Activated CD4-positive, alpha-beta T cell treated with anti-CD3 and anti-CD28 coated beads, Interleukin-2, amount 50 U/mL, for 24 hours (primary cell): ENCODE data around the gene ZMYND8.
"Not testable (repeated sequence)": the region's sequence is repeated elsewhere in the genome, so short reads cannot be mapped to it uniquely, and the experiment has no call there.

Source experiments
- DNase-seq, 2 donors: peaks; one replicate each; pipeline ENCODE4 v3.0.0-alpha.2; 2020; ENCODE audit warnings: low read depth in 1 of 2, low spot score in 1 of 2

Gene ZMYND8

GRCh38 chr20:47370850-47371782, 14.6 kb upstream of the ZMYND8 start:
- no peak for DNase-seq

- no peak for DNase-seq
Measured at GRCh38 chr20:47370214-47370613, 13.7 kb upstream of the ZMYND8 start.

DNA sequence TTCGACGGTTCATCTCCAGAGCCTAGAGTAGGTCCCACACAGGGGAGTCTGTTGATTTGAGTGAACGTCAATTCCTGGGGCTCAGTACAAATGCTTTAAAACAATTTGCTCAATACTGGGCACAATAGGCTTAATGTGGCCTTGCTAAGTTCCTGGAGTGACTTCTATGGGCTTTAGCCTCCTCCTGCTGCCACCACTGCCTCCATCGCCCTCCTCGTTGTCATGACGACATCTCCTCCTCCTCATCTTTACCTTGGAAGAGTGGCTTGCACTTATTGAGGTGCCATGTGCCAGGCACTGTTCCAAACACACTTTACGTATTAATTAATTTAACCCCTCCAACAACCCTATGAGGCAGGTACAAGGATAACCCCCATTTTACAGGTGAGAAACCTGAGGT, 11.8 kb upstream of the ZMYND8 start:
- DNase-seq = no peak

DNA sequence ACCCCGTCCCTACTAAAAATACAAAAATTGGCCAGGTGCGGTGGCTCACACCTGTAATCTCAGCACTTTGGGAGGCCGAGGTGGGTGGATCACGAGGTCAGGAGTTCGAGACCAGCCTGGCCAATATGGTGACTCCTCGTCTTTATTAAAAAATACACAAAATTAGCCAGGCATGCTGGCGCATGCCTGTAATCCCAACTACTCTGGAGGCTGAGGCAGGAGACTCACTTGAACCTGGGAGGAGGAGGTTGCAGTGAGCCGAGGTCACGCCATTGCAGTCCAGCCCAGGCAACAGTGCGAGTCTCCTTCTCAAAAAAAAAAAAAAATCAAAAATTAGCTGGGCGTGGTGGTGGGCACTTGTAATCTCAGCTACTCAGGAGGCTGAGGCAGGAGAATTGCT, 9.8 kb upstream of the ZMYND8 start:
- DNase-seq = not testable (repeated sequence)

- DNase-seq = no peak
Measured at GRCh38 chr20:47365023-47365764, 8.7 kb upstream of the ZMYND8 start.

- no peak for DNase-seq
Measured at GRCh38 chr20:47362361-47363219, 6.1 kb upstream of the ZMYND8 start.

DNA sequence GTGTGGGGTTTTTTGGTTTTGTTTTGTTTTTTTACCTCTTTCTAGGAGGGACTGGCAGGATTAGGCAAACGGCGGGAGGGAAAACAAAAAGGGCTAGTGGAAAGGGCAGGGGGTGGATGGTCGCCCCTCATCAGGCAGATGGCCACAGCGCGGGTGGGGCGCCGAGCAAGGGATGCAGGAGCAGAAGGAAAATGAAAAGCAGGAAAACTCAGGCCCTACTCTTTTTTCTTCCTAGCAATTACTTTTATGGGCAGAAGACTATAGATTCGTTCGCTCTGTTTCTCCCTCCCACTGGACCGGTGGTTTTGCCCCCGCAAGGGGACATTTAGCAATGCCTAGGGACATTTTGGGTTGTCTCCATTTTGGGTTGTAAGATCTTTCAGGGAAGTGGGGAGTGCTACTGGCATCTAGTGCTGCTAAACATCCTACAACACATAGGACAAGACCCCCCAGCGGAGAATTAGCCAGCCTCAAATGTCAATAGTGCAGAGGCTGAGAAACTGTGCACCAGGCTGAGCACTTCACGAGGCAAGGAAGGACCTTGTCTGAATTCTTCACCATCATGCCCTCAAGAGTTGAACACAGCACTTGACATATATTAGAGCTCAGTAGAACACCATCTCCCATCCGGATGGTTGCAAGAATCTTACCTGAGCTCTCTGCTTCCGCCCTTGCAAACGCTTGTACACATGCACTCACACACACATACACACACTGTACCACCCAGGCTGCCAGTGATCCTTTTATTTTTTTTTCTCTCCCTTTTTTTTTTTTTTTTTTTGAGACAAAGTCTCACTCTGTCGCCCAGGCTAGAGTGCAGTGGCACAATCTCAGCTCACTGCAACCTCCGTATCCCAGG, 4.8 kb upstream of the ZMYND8 start:
- no peak for DNase-seq

GRCh38 chr20:47360297-47361056, 4.0 kb upstream of the ZMYND8 start:
- DNase-seq = no peak

GRCh38 chr20:47359530-47360296, 3.2 kb upstream of the ZMYND8 start:
- DNase-seq = no peak

- no peak for DNase-seq
Measured at GRCh38 chr20:47358672-47359529, 2.4 kb upstream of the ZMYND8 start.

GRCh38 chr20:47358039-47358671, 1.7 kb upstream of the ZMYND8 start:
- no peak for DNase-seq

GRCh38 chr20:47357296-47358038, 968 bp upstream of the ZMYND8 start:
- peak; percentile 50 to 57 for DNase-seq

- DNase-seq = no peak
Measured at GRCh38 chr20:47356220-47356525, 326 bp downstream of the ZMYND8 start.

DNA sequence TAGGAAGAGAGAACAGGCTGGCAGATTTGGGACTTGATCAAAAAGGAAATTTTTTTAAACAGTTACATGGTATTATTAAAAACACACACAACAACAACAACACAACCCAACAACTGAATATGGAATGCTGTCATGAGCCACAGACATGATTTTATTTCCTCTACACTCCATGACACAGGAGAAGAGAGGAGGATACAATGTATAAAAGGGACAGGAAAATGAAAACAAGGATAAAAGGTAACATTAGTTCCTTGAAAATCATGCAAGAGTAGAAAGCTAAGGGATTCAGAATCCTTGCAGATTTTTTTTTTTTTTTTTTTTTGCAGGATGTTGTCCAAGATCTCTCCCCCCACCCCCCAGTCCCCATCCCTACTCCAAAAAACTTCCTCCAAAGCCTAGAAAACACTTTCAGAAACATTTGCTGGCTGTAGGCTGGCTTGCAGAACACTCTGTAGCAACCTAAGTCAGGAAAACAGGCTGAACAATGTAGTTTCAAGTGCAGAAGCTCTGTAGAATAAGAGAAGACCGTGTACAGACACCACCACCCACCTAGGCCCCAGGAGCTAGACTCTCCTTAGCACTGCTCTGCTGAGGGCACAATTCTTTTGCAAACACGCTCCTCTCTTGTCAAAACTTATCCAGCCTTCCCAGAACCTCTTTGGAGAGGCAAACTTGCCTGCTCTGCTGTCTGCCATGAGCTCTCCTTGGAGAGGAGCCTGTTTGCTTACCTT, 845 bp downstream of the ZMYND8 start:
- DNase-seq = no peak

DNA sequence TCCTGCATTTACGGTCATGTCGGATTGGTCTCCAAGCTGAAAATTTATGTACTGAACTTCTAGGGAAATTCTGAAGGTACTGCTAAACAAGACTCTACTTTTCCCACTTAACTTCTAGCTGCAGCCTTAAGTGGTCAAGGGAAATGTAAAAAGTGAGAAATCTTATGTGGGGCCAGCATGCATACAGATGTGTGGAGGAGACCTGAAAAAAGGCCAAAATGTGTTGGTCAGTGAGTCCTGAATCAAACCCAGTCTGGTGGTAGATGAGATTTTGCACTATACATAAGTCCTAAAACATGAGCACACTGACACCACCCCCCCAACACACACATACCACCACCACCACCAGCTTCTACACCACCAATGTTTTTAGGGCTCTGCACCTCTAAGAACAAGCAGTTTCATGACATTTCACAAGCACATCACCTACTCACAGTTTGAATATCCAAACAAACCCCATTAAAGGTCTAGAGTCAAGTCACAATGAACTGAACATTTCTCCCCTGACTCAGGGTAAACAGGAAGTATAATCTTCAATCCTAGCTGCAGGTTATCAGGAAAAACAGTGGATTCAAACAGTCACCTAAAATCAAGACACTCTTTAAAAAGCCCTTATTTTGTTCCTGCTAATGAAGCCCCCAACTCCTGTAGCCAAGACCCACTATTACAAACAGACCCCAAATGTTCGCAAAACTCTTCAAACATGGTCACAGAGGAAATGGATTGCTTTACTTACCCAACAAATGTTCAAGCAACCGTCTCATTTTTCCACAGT, 1.6 kb downstream of the ZMYND8 start:
- no peak for DNase-seq

GRCh38 chr20:47354464-47354713, 2.1 kb downstream of the ZMYND8 start:
- no peak for DNase-seq
